Astrocyte (in vitro differentiated cells and primary cell): ENCODE data around the gene SHROOM2.

Source experiments
- CTCF ChIP-seq: IDR thresholded peaks from 2 replicates; pipeline ENCODE4 v1.5.1; 2011; ENCODE audit warnings: low read depth, mild to moderate bottlenecking, inconsistent platforms, low read length, moderate library complexity; ENCODE audit not compliant: insufficient read depth
- EZH2 ChIP-seq: IDR thresholded peaks from 2 replicates; pipeline ENCODE4 v1.6.1; 2012; ENCODE audit warnings: mild to moderate bottlenecking, low read length, inconsistent platforms; ENCODE audit not compliant: insufficient read depth

GRCh38 chrX:9765737-9766097 lies 20.5 kb upstream of the SHROOM2 start, which contains the start of gene GPR143:
- TF ChIP-seq CTCF (no peak), EZH2 (no peak)
